HepG2 (cell line): ENCODE results near the gene MOK. TPM values are rescaled to one million over a fixed set of nuclear protein-coding genes. Genes with fewer than 3 reads are reported as not detected.

Experiments
- ARNT2 ChIP-seq: sonication (generic); formaldehyde crosslinking; IDR thresholded peaks from 2 replicates; pipeline ENCODE4 v1.8.0; 2022; ENCODE audit warnings: mild to moderate bottlenecking, low read depth, missing genetic modification reagents, moderate library complexity
- BRCA1 ChIP-seq: sonication (generic); formaldehyde crosslinking; IDR thresholded peaks from 2 replicates; pipeline ENCODE4 v1.4.0; 2020; ENCODE audit warnings: missing genetic modification reagents
- BRD4 ChIP-seq: sonication (generic); formaldehyde crosslinking; IDR thresholded peaks from 2 replicates; pipeline ENCODE4 v1.4.0; 2020; ENCODE audit warnings: missing genetic modification reagents
- CREB1 ChIP-seq, 2 experiments: fragments of 450-650 bp in 1 of 2; IDR thresholded peaks; 2 replicates each; pipeline ENCODE4 v1.6.1; 2016 to 2017; ENCODE audit warnings: control low read depth in 1 of 2, mild to moderate bottlenecking in 1 of 2, missing compliant biosample characterization in 1 of 2, missing genetic modification characterization in 1 of 2
- CREBL2 ChIP-seq: sonication (generic); formaldehyde crosslinking; IDR thresholded peaks from 2 replicates; pipeline ENCODE4 v1.8.1; 2023; ENCODE audit warnings: missing genetic modification reagents, mild to moderate bottlenecking, borderline replicate concordance
- EED ChIP-seq: sonication (generic); formaldehyde crosslinking; IDR thresholded peaks from 2 replicates; pipeline ENCODE4 v1.5.0; 2020; ENCODE audit warnings: mild to moderate bottlenecking, missing genetic modification reagents
- HNF1A ChIP-seq, 2 experiments: sonication (generic) in 1 of 2; formaldehyde crosslinking in 1 of 2; IDR thresholded peaks; 2 replicates each; pipeline versions ENCODE4 v1.4.0 to v1.6.1; 2016 to 2020; ENCODE audit warnings: borderline replicate concordance in 1 of 2, low read depth in 1 of 2, mild to moderate bottlenecking in 1 of 2, missing genetic modification reagents in 1 of 2
- ISL2 ChIP-seq: sonication (generic); formaldehyde crosslinking; IDR thresholded peaks from 2 replicates; pipeline ENCODE4 v1.5.0; 2020; ENCODE audit warnings: missing genetic modification reagents
- MAX ChIP-seq: IDR thresholded peaks from 2 replicates; pipeline ENCODE4 v1.6.1; 2012; ENCODE audit warnings: inconsistent platforms
- MIER2 ChIP-seq: IDR thresholded peaks from 2 replicates; pipeline ENCODE4 v1.6.1; 2016; ENCODE audit warnings: missing biosample characterization, missing genetic modification reagents
- MYC ChIP-seq: sonication (generic); formaldehyde crosslinking; IDR thresholded peaks from 2 replicates; pipeline ENCODE4 v1.9.0; 2021; ENCODE audit warnings: missing genetic modification reagents, borderline replicate concordance
- POLR2A ChIP-seq, 2 experiments: IDR thresholded peaks; 2 replicates each; pipeline ENCODE4 v1.6.1; 2011; ENCODE audit warnings: low read depth in 2 of 2, low read length in 2 of 2, mild to moderate bottlenecking in 1 of 2, moderate library complexity in 1 of 2; ENCODE audit not compliant: insufficient read depth in 1 of 2
- POLR2AphosphoS2 ChIP-seq: IDR thresholded peaks from 2 replicates; pipeline ENCODE4 v1.6.1; 2011; ENCODE audit warnings: low read depth, low read length, improper control_type of control experiment
- YEATS4 ChIP-seq: sonication (generic); formaldehyde crosslinking; IDR thresholded peaks from 2 replicates; pipeline ENCODE4 v1.4.0; 2020; ENCODE audit warnings: missing genetic modification reagents, borderline replicate concordance
- ZBTB21 ChIP-seq: sonication (generic); formaldehyde crosslinking; IDR thresholded peaks from 2 replicates; pipeline ENCODE4 v1.4.0; 2020; ENCODE audit warnings: missing genetic modification reagents
- ZC3H4 ChIP-seq: sonication (generic); formaldehyde crosslinking; IDR thresholded peaks from 2 replicates; pipeline ENCODE4 v1.4.0; 2020; ENCODE audit warnings: missing genetic modification reagents, borderline replicate concordance
- ZFP36 ChIP-seq: fragments of 150-350 bp; IDR thresholded peaks from 2 replicates; pipeline ENCODE4 v1.6.1; 2018; ENCODE audit warnings: borderline replicate concordance, low read length, low read depth; ENCODE audit not compliant: partially characterized antibody
- ZMAT3 ChIP-seq: sonication (generic); formaldehyde crosslinking; conservative IDR thresholded peaks from 2 replicates; pipeline ENCODE4 v1.7.0; 2021; ENCODE audit warnings: missing genetic modification reagents
- ZNF30 ChIP-seq: sonication (generic); formaldehyde crosslinking; IDR thresholded peaks from 2 replicates; pipeline ENCODE4 v1.5.0; 2020; ENCODE audit warnings: mild to moderate bottlenecking, missing genetic modification reagents
- ZNF513 ChIP-seq: sonication (generic); formaldehyde crosslinking; conservative IDR thresholded peaks from 2 replicates; pipeline ENCODE4 v1.5.0; 2020; ENCODE audit warnings: missing genetic modification reagents
- ZNF549 ChIP-seq: sonication (generic); formaldehyde crosslinking; IDR thresholded peaks from 2 replicates; pipeline ENCODE4 v1.5.0; 2020; ENCODE audit warnings: missing genetic modification reagents
- ZNF709 ChIP-seq: sonication (generic); formaldehyde crosslinking; IDR thresholded peaks from 2 replicates; pipeline ENCODE4 v1.5.0; 2020; ENCODE audit warnings: mild to moderate bottlenecking, missing genetic modification reagents
- ZNF720 ChIP-seq: sonication (generic); formaldehyde crosslinking; IDR thresholded peaks from 2 replicates; pipeline ENCODE4 v1.4.0; 2020; ENCODE audit warnings: missing genetic modification reagents
- ZNF747 ChIP-seq: sonication (generic); formaldehyde crosslinking; IDR thresholded peaks from 2 replicates; pipeline ENCODE4 v1.8.1; 2023; ENCODE audit warnings: missing genetic modification reagents, mild to moderate bottlenecking, borderline replicate concordance
- polyA plus RNA-seq, 8 experiments: library from polyadenylated mRNA; depleted of rRNA in 3 of 8; stranded (reverse) in 7 of 8; unstranded in 1 of 8; fragments of >200 nt; fragmentation: Illumina TruSeq in 4 of 8; extraction: Trizol in 4 of 8; gene quantifications; 2 replicates each; pipeline versions ENCODE4 v1.2.1 to v1.2.3, GENCODE V29; 2011 to 2016; ENCODE audit warnings: low read depth in 4 of 8, missing spikeins in 1 of 8, mixed read lengths in 1 of 8; ENCODE audit not compliant: insufficient read depth in 1 of 8
- total RNA-seq, 5 experiments: library from RNA; depleted of rRNA; stranded (reverse); fragments of >200 nt; fragmentation: Illumina TruSeq; extraction: Trizol; gene quantifications; 2 replicates each; pipeline ENCODE4 v1.2.3, GENCODE V29; 2016; ENCODE audit warnings: low read depth in 1 of 5

The MOK gene
- total and polyA plus RNA-seq, 2 of the 13 experiments (the other 11 are each of a cell fraction or from before 2014, with no cell fraction given), result 15.3 to 16.9 TPM

- TF ChIP-seq BRD4 (CRISPR knock-in tag) (peak; percentile 89), ZBTB21 (CRISPR knock-in tag) (peak; percentile 67; the same call in 1 of the 2 replicates), BRCA1 (CRISPR knock-in tag) (no peak), ZC3H4 (CRISPR knock-in tag) (no peak), MAX (peak; percentile 47; the same call in 1 of the 2 replicates), ZNF709 (CRISPR knock-in tag) (peak; percentile 80; the same call in 1 of the 2 replicates), ZMAT3 (CRISPR knock-in tag) (0 out of 2 replicates have a peak, but pooled peaks have one; percentile 62), MIER2 (CRISPR knock-in tag) (no peak), ZNF513 (CRISPR knock-in tag) (no peak), CREBL2 (no peak), ISL2 (CRISPR knock-in tag) (peak; percentile 51; the same call in 1 of the 2 replicates), CREB1 (IDR thresholded peaks at IDR 0.05) (peak; percentile 97), CREB1 (CRISPR knock-in tag; IDR thresholded peaks at IDR 0.05) (peak; percentile 93), HNF1A (IDR thresholded peaks at IDR 0.05; ENCODE audit: low read depth) (no peak), HNF1A (CRISPR knock-in tag; IDR thresholded peaks at IDR 0.05; ENCODE audit: borderline replicate concordance) (no peak), ZNF30 (no peak), ZNF747 (peak; percentile 65; the same call in 1 of the 2 replicates), POLR2AphosphoS2 (no peak), ZFP36 (no peak), ZNF720 (CRISPR knock-in tag) (no peak), MYC (CRISPR knock-in tag) (peak; percentile 48; the same call in 1 of the 2 replicates), YEATS4 (no peak; the same call in 1 of the 2 replicates), ARNT2 (CRISPR knock-in tag) (0 out of 2 replicates have a peak, but pooled peaks have one; percentile 17), ZNF549 (CRISPR knock-in tag) (no peak), EED (CRISPR knock-in tag) (no peak), POLR2A (IDR thresholded peaks at IDR 0.05; ENCODE audit: insufficient read depth in 1 of 2, low read depth in 2 of 2, low read length in 2 of 2) (peak in 1 of 2 experiments; percentile 39; a peak in 1 of 4 replicates)
Measured at GRCh38 chr14:102319351-102320032, 14.5 kb upstream of the MOK start, which contains the start of gene ZNF839 (continued).
